MG63 (cell line): ENCODE data around the gene TNF. TPM values are rescaled to one million over a fixed set of nuclear protein-coding genes. Genes with fewer than 3 reads are reported as not detected.
"Not testable (repeated sequence)": the region's sequence is repeated elsewhere in the genome, so short reads cannot be mapped to it uniquely, and the experiment has no call there.

Experiments used
- DNase-seq: peaks from one replicate; pipeline ENCODE4 v3.0.0-alpha.2; 2020
- H3K27me3 ChIP-seq: fragments of 250-450 bp; sonication (Bioruptor Pico); 2 replicates; pipeline ENCODE4 v1.5.1; 2020; ENCODE audit warnings: mild to moderate bottlenecking, moderate library complexity
- H3K36me3 ChIP-seq: fragments of 250-450 bp; sonication (Bioruptor Pico); 2 replicates; pipeline ENCODE4 v1.5.1; 2020; ENCODE audit warnings: mild to moderate bottlenecking, moderate library complexity
- H3K4me3 ChIP-seq: fragments of 250-450 bp; sonication (Bioruptor Pico); 2 replicates; pipeline ENCODE4 v1.5.1; 2020; ENCODE audit warnings: mild to moderate bottlenecking, moderate library complexity
- H3K9me3 ChIP-seq: fragments of 250-450 bp; sonication (Bioruptor Pico); 2 replicates; pipeline ENCODE4 v1.5.1; 2020; ENCODE audit warnings: mild to moderate bottlenecking, moderate library complexity
- total RNA-seq: library from RNA; depleted of rRNA; stranded (reverse); fragments of >200 nt; shearing (Covaris generic); gene quantifications from 2 replicates; pipeline ENCODE4 v1.2.3, GENCODE V29; 2014; ENCODE audit warnings: low replicate concordance

TNF gene
- total RNA-seq, 1 experiment from 2014 or later: not detected

DNA sequence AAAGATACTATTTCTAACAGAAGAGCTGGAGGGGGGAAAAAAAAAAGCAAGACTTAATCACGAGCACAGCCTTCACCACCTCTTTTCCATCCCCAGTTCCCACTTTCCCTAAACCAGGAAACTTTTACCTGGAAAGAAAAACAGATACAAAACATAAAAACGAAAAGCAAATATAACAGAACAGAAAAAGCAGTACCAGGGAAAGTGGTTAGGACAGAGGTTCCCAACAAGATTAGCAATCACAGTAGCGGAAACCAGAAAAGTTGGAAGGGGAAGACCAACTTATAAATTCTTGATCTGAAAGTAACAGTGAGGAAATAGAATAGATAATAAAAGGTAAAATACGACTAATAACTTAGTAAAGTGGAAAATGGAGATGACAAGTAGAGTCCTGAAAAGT lies 34.7 kb upstream of the TNF start:
- H3K4me3 ChIP-seq: peak overlapping the region; percentile 89
- no peaks in the 10 kb centered on the region for H3K27me3 ChIP-seq
- H3K9me3 ChIP-seq: no peaks in the 10 kb centered on the region
- no peak for DNase-seq
- peaks cover 57% of the 10 kb centered on the region for H3K36me3 ChIP-seq

GRCh38 chr6:31541059-31541657 lies 34.2 kb upstream of the TNF start:
- no peaks in the 10 kb centered on the region for H3K9me3 ChIP-seq

GRCh38 chr6:31541658-31542521 lies 33.5 kb upstream of the TNF start, which contains the start of gene DDX39B:
TSS of gene DDX39B (minus strand) at chr6:31542003. CDS start at chr6:31540532, 1,471 bp downstream.
- H3K4me3 ChIP-seq: peak within 1 kb of the TSS; percentile 89
- peak; percentile 92 for DNase-seq
- H3K36me3 ChIP-seq: peaks cover 44% of the 10 kb centered on the region
- no peaks in the 10 kb centered on the region for H3K27me3 ChIP-seq
- no peaks in the 10 kb centered on the region for H3K9me3 ChIP-seq

More at GRCh38 chr6:31541059-31541657, 34.2 kb upstream of the TNF start:
- Histone ChIP-seq H3K4me3 (peak overlapping the region; percentile 89), H3K27me3 (no peaks in the 10 kb centered on the region), H3K36me3 (peaks cover 52% of the 10 kb centered on the region)
- DNase-seq: peak; percentile 24

DNA sequence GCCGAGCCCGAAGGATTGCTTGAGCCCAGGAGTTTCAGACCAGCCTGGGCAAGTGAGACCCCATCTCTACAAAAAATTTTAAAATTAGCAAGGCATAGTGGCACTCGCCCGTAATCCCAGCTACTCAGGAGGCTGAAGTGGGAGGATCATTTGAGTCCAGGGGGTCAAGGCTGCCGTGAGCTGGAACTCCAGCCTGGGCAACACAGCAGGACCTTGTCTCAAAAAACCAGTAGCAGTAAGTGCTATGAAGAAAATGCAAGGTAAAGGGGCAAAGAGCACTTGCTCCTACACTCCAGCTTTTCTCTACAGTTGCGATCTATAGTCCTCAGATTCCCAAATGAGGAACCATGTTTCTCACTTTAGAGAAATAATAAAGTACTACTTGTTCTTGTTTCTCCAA lies 31.7 kb upstream of the TNF start:
- Histone ChIP-seq H3K27me3 (no peaks in the 10 kb centered on the region), H3K36me3 (peaks cover 28% of the 10 kb centered on the region), H3K4me3 (no peak overlapping the region), H3K9me3 (no peaks in the 10 kb centered on the region)
- DNase-seq: no peak

- no peak for DNase-seq
- H3K36me3 ChIP-seq: peaks cover 21% of the 10 kb centered on the region
- no peaks in the 10 kb centered on the region for H3K27me3 ChIP-seq
- no peaks in the 10 kb centered on the region for H3K9me3 ChIP-seq
- H3K4me3 ChIP-seq: no peak overlapping the region
Measured at GRCh38 chr6:31544676-31545075, 30.7 kb upstream of the TNF start.

GRCh38 chr6:31545291-31545690 lies 30.1 kb upstream of the TNF start:
- no peak overlapping the region for H3K4me3 ChIP-seq
- DNase-seq: no peak
- peaks cover 15% of the 10 kb centered on the region for H3K36me3 ChIP-seq
- H3K9me3 ChIP-seq: no peaks in the 10 kb centered on the region
- no peaks in the 10 kb centered on the region for H3K27me3 ChIP-seq

DNA sequence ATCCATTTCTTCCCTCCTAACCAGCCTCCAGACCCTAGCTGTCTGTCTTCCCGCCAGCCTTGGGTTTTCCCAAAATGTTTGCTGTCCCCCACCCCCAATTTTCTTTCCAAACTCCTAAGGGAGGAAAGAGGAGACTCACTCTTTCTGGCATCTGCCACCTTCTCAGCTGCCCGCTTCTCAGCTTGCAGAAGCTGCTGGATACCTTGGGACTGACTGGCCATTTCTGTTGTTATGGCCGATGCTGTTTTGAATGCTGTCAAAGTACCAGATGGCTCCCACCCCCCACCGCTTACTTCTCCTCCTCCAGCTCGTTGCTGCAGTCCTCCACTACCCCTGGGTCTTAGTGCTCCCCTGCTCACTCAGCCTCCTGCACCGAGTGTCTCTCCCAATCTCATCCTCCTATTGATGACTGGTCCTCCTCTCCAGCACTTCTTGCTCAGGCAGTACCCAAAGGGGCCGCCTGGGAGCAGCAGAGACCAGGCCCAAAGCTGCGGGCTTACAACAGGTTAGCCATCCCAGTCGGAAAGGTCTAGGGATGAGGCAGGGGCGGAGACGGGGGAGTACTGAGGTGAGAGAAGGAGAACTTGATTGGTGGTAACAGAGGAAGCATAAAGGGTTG lies 28.9 kb upstream of the TNF start, which contains the start of gene ATP6V1G2:
TSS of gene ATP6V1G2 (minus strand) at position 270 of the 619 bp plus-strand sequence. CDS start at position 221, 49 bp downstream.
- peaks cover 8% of the 10 kb centered on the region; the same call in 1 of the 2 replicates for H3K36me3 ChIP-seq
- no peaks in the 10 kb centered on the region for H3K27me3 ChIP-seq
- peak within 1 kb of the TSS; percentile 61 for H3K4me3 ChIP-seq
- DNase-seq: peak; percentile 84
- no peaks in the 10 kb centered on the region for H3K9me3 ChIP-seq

- no peaks in the 10 kb centered on the region for H3K27me3 ChIP-seq
- peak; percentile 94 for DNase-seq
Measured at GRCh38 chr6:31546958-31547726, 28.2 kb upstream of the TNF start, which contains the start of gene NFKBIL1. TSS of gene NFKBIL1 (plus strand) at chr6:31547608. CDS start at chr6:31547695, 87 bp downstream.

DNA sequence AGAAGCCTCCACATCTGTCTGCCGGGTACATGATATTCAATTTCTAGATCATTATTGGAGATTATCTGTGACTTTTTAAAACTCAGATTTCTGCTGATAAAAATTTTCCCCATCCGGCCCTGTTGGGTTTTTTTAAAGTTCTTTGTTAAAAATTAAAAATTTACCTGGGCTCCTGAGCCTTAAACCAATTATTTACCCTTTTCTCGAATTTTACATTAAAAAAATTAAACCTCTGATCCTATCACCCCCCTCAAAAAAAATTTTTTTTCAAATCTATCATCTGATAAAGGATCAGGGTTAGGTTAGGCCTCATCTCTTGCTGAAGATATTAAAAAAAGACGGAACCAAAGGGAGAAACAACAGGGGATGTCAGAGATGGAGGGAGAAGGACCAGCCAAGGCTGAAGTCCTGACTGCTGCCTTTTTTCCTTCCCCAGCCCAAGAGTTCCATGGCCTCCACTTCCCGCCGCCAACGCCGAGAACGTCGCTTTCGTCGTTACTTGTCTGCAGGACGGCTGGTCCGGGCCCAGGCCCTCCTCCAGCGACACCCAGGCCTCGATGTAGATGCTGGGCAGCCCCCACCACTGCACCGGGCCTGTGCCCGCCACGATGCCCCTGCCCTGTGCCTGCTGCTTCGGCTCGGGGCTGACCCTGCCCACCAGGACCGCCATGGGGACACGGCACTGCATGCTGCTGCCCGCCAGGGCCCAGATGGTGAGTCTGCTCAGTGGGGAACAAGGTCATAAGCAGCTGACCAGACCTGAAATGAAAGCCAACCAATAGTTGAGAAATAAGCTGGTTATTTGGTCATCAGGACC lies 27.4 kb upstream of the TNF start:
- Histone ChIP-seq H3K4me3 (peak overlapping the region; percentile 61), H3K36me3 (peaks cover 8% of the 10 kb centered on the region; the same call in 1 of the 2 replicates), H3K9me3 (no peaks in the 10 kb centered on the region), H3K27me3 (no peaks in the 10 kb centered on the region)
- DNase-seq: no peak

More at GRCh38 chr6:31546958-31547726, 28.2 kb upstream of the TNF start, which contains the start of gene NFKBIL1:
- Histone ChIP-seq H3K4me3 (peak within 1 kb of the TSS; percentile 61), H3K9me3 (no peaks in the 10 kb centered on the region), H3K36me3 (peaks cover 8% of the 10 kb centered on the region; the same call in 1 of the 2 replicates)

DNA sequence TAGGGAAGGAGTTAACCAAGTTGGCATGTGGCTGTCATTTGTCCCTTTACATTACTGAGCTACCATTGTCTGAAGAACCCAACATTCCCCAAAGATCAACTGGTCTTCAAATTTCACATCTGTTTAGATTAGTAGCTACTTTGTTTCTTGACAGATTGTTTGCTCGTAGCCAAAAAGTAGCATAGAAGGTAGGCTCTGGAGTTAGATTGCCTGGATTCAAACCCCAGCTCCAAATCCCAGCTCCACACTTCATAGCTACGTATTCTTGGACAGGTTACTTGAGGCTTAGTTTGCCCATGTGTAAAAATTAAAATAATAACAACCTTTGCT lies 26.9 kb upstream of the TNF start:
- Histone ChIP-seq H3K27me3 (no peaks in the 10 kb centered on the region), H3K4me3 (peak overlapping the region; percentile 61), H3K36me3 (peaks cover 8% of the 10 kb centered on the region; the same call in 1 of the 2 replicates), H3K9me3 (no peaks in the 10 kb centered on the region)
- DNase-seq: no peak

- H3K4me3 ChIP-seq, H3K27me3 ChIP-seq, H3K36me3 ChIP-seq, DNase-seq, H3K9me3 ChIP-seq: not testable (repeated sequence)
Measured at GRCh38 chr6:31551371-31551770, 24.0 kb upstream of the TNF start.

GRCh38 chr6:31556307-31556706 lies 19.1 kb upstream of the TNF start:
- H3K4me3 ChIP-seq: no peak overlapping the region
- peaks cover 7% of the 10 kb centered on the region for H3K36me3 ChIP-seq
- DNase-seq: no peak

DNA sequence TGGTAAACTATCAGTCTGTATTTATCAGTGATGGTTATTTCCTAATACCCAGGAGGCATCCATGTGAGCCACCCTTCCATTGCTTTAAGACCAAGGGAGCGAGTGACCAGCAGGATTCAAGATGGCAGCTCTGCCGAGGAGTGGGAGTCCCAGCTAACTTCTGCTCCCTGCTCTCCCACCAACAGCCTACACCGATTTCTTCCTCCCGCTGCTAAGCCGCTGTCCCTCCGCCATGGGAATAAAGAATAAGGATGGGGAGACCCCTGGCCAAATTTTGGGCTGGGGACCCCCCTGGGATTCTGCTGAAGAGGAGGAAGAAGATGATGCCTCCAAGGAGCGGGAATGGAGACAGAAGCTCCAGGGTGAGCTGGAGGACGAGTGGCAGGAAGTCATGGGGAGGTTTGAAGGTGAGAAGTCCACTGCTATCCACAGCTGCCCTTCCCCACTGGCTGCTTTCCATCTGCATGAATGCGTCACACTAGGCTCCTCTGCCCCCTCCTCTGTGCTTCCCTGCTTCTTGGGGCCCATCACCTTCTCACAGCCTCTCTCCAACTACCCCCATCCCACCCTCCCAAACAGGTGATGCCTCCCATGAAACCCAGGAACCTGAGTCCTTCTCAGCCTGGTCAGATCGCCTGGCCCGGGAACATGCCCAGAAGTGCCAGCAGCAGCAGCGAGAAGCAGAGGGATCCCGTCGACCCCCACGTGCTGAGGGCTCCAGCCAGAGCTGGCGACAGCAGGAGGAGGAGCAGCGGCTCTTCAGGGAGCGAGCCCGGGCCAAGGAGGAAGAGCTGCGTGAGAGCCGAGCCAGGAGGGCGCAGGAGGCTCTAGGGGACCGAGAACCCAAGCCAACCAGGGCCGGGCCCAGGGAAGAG lies 17.7 kb upstream of the TNF start:
- H3K4me3 ChIP-seq: no peak overlapping the region
- H3K9me3 ChIP-seq: no peaks in the 10 kb centered on the region
- no peak for DNase-seq
- H3K36me3 ChIP-seq: peaks cover 7% of the 10 kb centered on the region
- H3K27me3 ChIP-seq: no peaks in the 10 kb centered on the region

More at GRCh38 chr6:31556307-31556706, 19.1 kb upstream of the TNF start:
- H3K9me3 ChIP-seq: no peaks in the 10 kb centered on the region
- no peaks in the 10 kb centered on the region for H3K27me3 ChIP-seq

DNA sequence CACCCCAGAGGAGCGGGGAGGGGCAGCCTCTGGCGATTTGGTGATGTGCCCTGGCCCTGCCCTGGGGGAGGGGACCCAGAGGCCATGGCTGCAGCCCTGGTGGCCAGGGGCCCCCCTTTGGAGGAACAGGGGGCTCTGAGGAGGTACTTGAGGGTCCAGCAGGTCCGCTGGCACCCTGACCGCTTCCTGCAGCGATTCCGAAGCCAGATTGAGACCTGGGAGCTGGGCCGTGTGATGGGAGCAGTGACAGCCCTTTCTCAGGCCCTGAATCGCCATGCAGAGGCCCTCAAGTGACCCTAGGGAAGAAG lies 17.1 kb upstream of the TNF start:
- Histone ChIP-seq H3K36me3 (peaks cover 7% of the 10 kb centered on the region), H3K27me3 (no peaks in the 10 kb centered on the region), H3K4me3 (no peak overlapping the region), H3K9me3 (no peaks in the 10 kb centered on the region)
- DNase-seq: no peak
